HG03342 (cell line): ENCODE data around the gene HES6.
A peak's percentile ranks its signal among the peaks of the same experiment; 100 is the strongest.

Source experiments
- ATAC-seq: cut with Tn5 transposase; IDR thresholded peaks from one replicate; pipeline ENCODE4 v1.9.1; 2021; ENCODE audit warnings: mild to moderate bottlenecking, moderate library complexity; ENCODE audit not compliant: unreplicated experiment

The HES6 gene

GRCh38 chr2:238203094-238203972 is 36.5 kb downstream of the HES6 start, which contains the start of gene ILKAP:
Gene ILKAP, minus strand, starts transcription at chr2:238203695. Its CDS starts 142 bp downstream, at chr2:238203553.
- peak; percentile 95 for ATAC-seq

GRCh38 chr2:238202326-238203093 is 37.3 kb downstream of the HES6 start:
- ATAC-seq: no peak

DNA sequence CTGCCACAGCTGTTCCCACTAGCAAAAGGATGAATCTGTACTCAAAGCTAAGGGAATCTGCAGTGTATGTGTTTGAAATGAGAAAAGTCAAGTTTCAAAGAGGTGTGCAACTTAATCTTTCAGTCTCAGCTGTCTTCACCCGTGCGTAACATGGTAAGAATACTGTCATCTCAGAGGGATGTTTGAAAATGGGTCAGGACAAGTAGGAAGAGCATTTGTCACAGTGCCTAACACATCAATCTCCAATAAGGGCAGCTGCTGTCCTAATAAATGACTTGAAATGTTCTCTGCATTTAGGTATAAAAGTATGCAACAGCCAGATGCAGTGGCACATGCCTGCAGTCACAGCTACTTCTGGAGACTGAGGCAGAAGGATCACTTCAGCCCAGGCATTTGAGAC is 49.4 kb downstream of the HES6 start:
- no peak for ATAC-seq
